Endothelial cell of umbilical vein (primary cell): ENCODE results near the gene POU3F1. TPM values are rescaled to one million over a fixed set of nuclear protein-coding genes. Genes with fewer than 3 reads are reported as not detected.

Source experiments
- BruUV-seq: library from RNA; stranded (reverse); fragments of 400-500 nt; replicated peaks from 2 replicates; lab custom pipeline; 2021; lab: Mats Ljungman, UMichigan
- CTCF ChIA-PET: fragments of 300-600, 350-600 bp; sonication (Branson Sonifier 250); formaldehyde crosslinking; loops from one replicate; lab custom pipeline; 2021; ENCODE audit warnings: antibody characterized with exemption, inconsistent platforms; lab: Charles Lee
- POLR2A ChIA-PET: fragments of 300-600, 350-600 bp; sonication (Branson Sonifier 250); formaldehyde crosslinking; loops from one replicate; lab custom pipeline; 2021; ENCODE audit warnings: antibody characterized with exemption, inconsistent platforms; lab: Charles Lee
- DNase-seq: peaks from one replicate; pipeline ENCODE4 v3.0.0-alpha.2; 2011; ENCODE audit warnings: low read depth, low spot score
- FAIRE-seq: peaks from 2 replicates; lab custom pipeline; 2011; peaks lifted over from hg19 to GRCh38; lab: Jason Lieb, UNC
- H2AFZ ChIP-seq: 2 replicates; pipeline ENCODE4 v1.6.0; 2012; ENCODE audit warnings: low read depth, low read length, control low read depth, inconsistent platforms
- H3K27ac ChIP-seq: 2 replicates; pipeline ENCODE4 v1.5.1; 2011; ENCODE audit warnings: low read depth, mild to moderate bottlenecking, control low read depth, low read length, moderate library complexity; ENCODE audit not compliant: insufficient read depth
- H3K27me3 ChIP-seq, 2 experiments: 2 replicates each; pipeline versions ENCODE4 v1.6.0 to v1.6.1; 2011; ENCODE audit warnings: low read length in 2 of 2, mixed read lengths in 1 of 2; ENCODE audit not compliant: control insufficient read depth in 2 of 2, insufficient read depth in 2 of 2
- H3K36me3 ChIP-seq, 2 experiments: 2 replicates in 1 of 2; 3 replicates in 1 of 2; pipeline ENCODE4 v1.5.1; 2011; ENCODE audit warnings: low read length in 2 of 2, mild to moderate bottlenecking in 1 of 2, moderate library complexity in 1 of 2; ENCODE audit not compliant: control insufficient read depth in 2 of 2, insufficient read depth in 2 of 2; ENCODE audit errors: extremely low read depth in 1 of 2
- H3K4me1 ChIP-seq: 3 replicates; pipeline ENCODE4 v1.5.1; 2011; ENCODE audit warnings: mild to moderate bottlenecking, low read length; ENCODE audit not compliant: control insufficient read depth, insufficient read depth; ENCODE audit errors: extremely low read depth
- H3K4me2 ChIP-seq: 2 replicates; pipeline ENCODE4 v1.6.1; 2011; ENCODE audit warnings: low read length, control low read depth, mixed read lengths; ENCODE audit not compliant: insufficient read depth
- H3K4me3 ChIP-seq, 3 experiments: fragments of 200-600 bp in 1 of 3; sonication (generic), shearing (Covaris generic) in 1 of 3; replicated peaks in 1 of 3; 2 replicates each; pipeline ENCODE4 v1.5.1; 2011 to 2016; ENCODE audit warnings: control low read depth in 3 of 3, low read length in 3 of 3, mild to moderate bottlenecking in 2 of 3, inconsistent platforms in 1 of 3, low read depth in 1 of 3, moderate library complexity in 1 of 3; ENCODE audit not compliant: insufficient read depth in 1 of 3
- H3K79me2 ChIP-seq: 2 replicates; pipeline ENCODE4 v1.6.0; 2012; ENCODE audit warnings: low read length, inconsistent platforms; ENCODE audit not compliant: control insufficient read depth, insufficient read depth
- H3K9ac ChIP-seq: replicated peaks from 2 replicates; pipeline ENCODE3; 2011; ENCODE audit warnings: low read length, control low read depth; ENCODE audit not compliant: insufficient read depth; ENCODE audit errors: extremely low read depth
- H3K9me1 ChIP-seq: replicated peaks from 3 replicates; pipeline ENCODE4 v1.6.0; 2011; ENCODE audit warnings: mild to moderate bottlenecking, low read length; ENCODE audit not compliant: control insufficient read depth, insufficient read depth; ENCODE audit errors: extremely low read depth
- H3K9me3 ChIP-seq: replicated peaks from 2 replicates; pipeline ENCODE4 v1.5.1; 2012; ENCODE audit warnings: low read length, inconsistent platforms; ENCODE audit not compliant: control insufficient read depth, insufficient read depth
- H4K20me1 ChIP-seq: replicated peaks from 2 replicates; pipeline ENCODE3; 2011; ENCODE audit warnings: mild to moderate bottlenecking, low read length; ENCODE audit not compliant: control insufficient read depth, insufficient read depth; ENCODE audit errors: extremely low read depth
- CTCF ChIP-seq, 2 donors: IDR thresholded peaks; 1 replicate in 1 of 2; 2 replicates in 1 of 2; pipeline ENCODE4 v1.5.1; 2011; ENCODE audit warnings: low read length in 2 of 2, mild to moderate bottlenecking in 2 of 2, moderate library complexity in 2 of 2, control low read depth in 1 of 2, inconsistent platforms in 1 of 2, low read depth in 1 of 2; ENCODE audit not compliant: insufficient read depth in 1 of 2; ENCODE audit errors: extremely low read depth in 1 of 2
- EZH2 ChIP-seq: IDR thresholded peaks from 2 replicates; pipeline ENCODE4 v1.6.1; 2012; ENCODE audit warnings: borderline replicate concordance, low read depth, mild to moderate bottlenecking, moderate library complexity, low read length, inconsistent platforms; ENCODE audit not compliant: severe bottlenecking
- FOS ChIP-seq: IDR thresholded peaks from 2 replicates; pipeline ENCODE4 v1.6.1; 2011; ENCODE audit warnings: mild to moderate bottlenecking, low read length, moderate library complexity, borderline replicate concordance; ENCODE audit not compliant: insufficient read depth
- GATA2 ChIP-seq: IDR thresholded peaks from 2 replicates; pipeline ENCODE4 v1.7.0; 2011; ENCODE audit warnings: low read depth, mild to moderate bottlenecking, moderate library complexity, mixed read lengths, low read length; ENCODE audit not compliant: insufficient read length, insufficient read depth
- JUN ChIP-seq: IDR thresholded peaks from 2 replicates; pipeline ENCODE4 v1.6.1; 2011; ENCODE audit warnings: borderline replicate concordance, low read depth; ENCODE audit not compliant: insufficient read length, insufficient read depth
- MAX ChIP-seq: IDR thresholded peaks from 2 replicates; pipeline ENCODE4 v1.6.1; 2011; ENCODE audit not compliant: insufficient read depth, insufficient read length
- MYC ChIP-seq: IDR thresholded peaks from one replicate; pipeline ENCODE4 v1.6.1; 2011; ENCODE audit warnings: mild to moderate bottlenecking, low read depth, low read length
- POLR2A ChIP-seq: IDR thresholded peaks from 2 replicates; pipeline ENCODE4 v1.6.1; 2012; ENCODE audit warnings: low read depth, mild to moderate bottlenecking, control low read depth, low read length
- POLR2AphosphoS5 ChIP-seq: IDR thresholded peaks from 2 replicates; pipeline ENCODE4 v1.6.1; 2012; ENCODE audit warnings: low read depth, mild to moderate bottlenecking, control low read depth, low read length, moderate library complexity; ENCODE audit not compliant: insufficient read depth
- dilution Hi-C: fragments of 300-500 bp; cut with MboI; formaldehyde crosslinking; loops from one replicate; pipeline ENCODE4 v1.15.0; 2019; ENCODE audit warnings: low sequenced_read_pairs; ENCODE audit not compliant: extremely low pct_ligation_motif_present
- intact Hi-C: fragments of 100-400 bp; cut with micrococcal nuclease; formaldehyde crosslinking; loops from one replicate; pipeline ENCODE4 v1.10.0; 2022
- polyA plus RNA-seq, 4 experiments: library from polyadenylated mRNA; depleted of rRNA in 3 of 4; stranded (reverse) in 3 of 4; unstranded in 1 of 4; fragments of >200 nt; gene quantifications; 2 replicates each; pipeline versions ENCODE4 v1.2.1 to v1.2.3, GENCODE V29; 2011 to 2012; ENCODE audit warnings: missing spikeins in 1 of 4
- total RNA-seq: library from RNA; stranded (reverse); gene quantifications from 2 replicates; pipeline ENCODE4 v1.2.3, GENCODE V29; 2021

POU3F1 gene
- total and polyA plus RNA-seq, 2 donors (not counting 3 experiments of a cell fraction or from before 2014, with no cell fraction given), result not detected

- H3K27ac ChIP-seq, result peak overlapping the region; percentile 69
- H3K9ac ChIP-seq, result peak overlapping the region; percentile 5
- POLR2A ChIA-PET, result no interaction called here
- H3K36me3 ChIP-seq, result peaks cover 0 to 3% of the 10 kb centered on the region in 2 experiments
- DNase-seq, result no peak
- H2AFZ ChIP-seq, result no peak overlapping the region
- peaks cover 40% of the 10 kb centered on the region for H3K4me1 ChIP-seq
- dilution Hi-C loops (no loop called here), intact Hi-C loops (loop anchor here (1.0 to 10.0 kb wide), 4 partner anchors 18 to 788 kb away; no protein-coding TSS in a partner anchor)
- no peaks in the 10 kb centered on the region for H3K9me3 ChIP-seq
- H3K27me3 ChIP-seq, result no peaks in the 10 kb centered on the region
- CTCF ChIA-PET, result interaction anchor here (1.3 to 7.4 kb wide), 6 partner anchors 9 to 805 kb away, joined by 3 to 66 read pairs (median 24); partner anchors contain the start of gene SF3A3
- no peaks in the 10 kb centered on the region for H3K9me1 ChIP-seq
- no peak for TF ChIP-seq GATA2
- no peak for TF ChIP-seq JUN
- TF ChIP-seq POLR2A, result no peak
- TF ChIP-seq MYC, result no peak
- no peak for TF ChIP-seq POLR2AphosphoS5
- TF ChIP-seq FOS, result no peak
- no peak for TF ChIP-seq MAX
- TF ChIP-seq CTCF (IDR thresholded peaks at IDR 0.05; ENCODE audit: extremely low read depth in 1 of 2, insufficient read depth in 1 of 2, low read depth in 1 of 2, low read length in 2 of 2), result no peak
- TF ChIP-seq EZH2, result no peak
- BruUV-seq, result no TSS peak
- H4K20me1 ChIP-seq, result no peaks in the 10 kb centered on the region
- peak; percentile 40 for FAIRE-seq
- no peaks in the 10 kb centered on the region for H3K79me2 ChIP-seq
- peak overlapping the region; percentile 45 for H3K4me2 ChIP-seq
- no peak overlapping the region for H3K4me3 ChIP-seq
Measured at GRCh38 chr1:38029081-38029681, 17.4 kb downstream of the POU3F1 start.
